ENCODE measurements around the gene PDK2.

PDK2 gene

GRCh38 chr17:50100480-50100883, 5.3 kb downstream of the PDK2 start:
- no peak for DNase-seq (ENCODE audit: low read depth in 2 of 2)

- no peak for DNase-seq (ENCODE audit: low read depth in 2 of 2)
Measured at GRCh38 chr17:50100921-50101345, 5.8 kb downstream of the PDK2 start.

- DNase-seq (ENCODE audit: low read depth in 2 of 2) = no peak
Measured at GRCh38 chr17:50101346-50102163, 6.4 kb downstream of the PDK2 start.

GRCh38 chr17:50102164-50102991, 7.2 kb downstream of the PDK2 start:
- DNase-seq (ENCODE audit: low read depth in 2 of 2) = no peak

GRCh38 chr17:50103252-50103651, 8.1 kb downstream of the PDK2 start:
- no peak for DNase-seq (ENCODE audit: low read depth in 2 of 2)

GRCh38 chr17:50103941-50104340, 8.8 kb downstream of the PDK2 start:
- no peak for DNase-seq (ENCODE audit: low read depth in 2 of 2)

GRCh38 chr17:50105811-50106210, 10.7 kb downstream of the PDK2 start:
- no peak for DNase-seq (ENCODE audit: low read depth in 2 of 2)

GRCh38 chr17:50106393-50107131, 11.4 kb downstream of the PDK2 start:
- DNase-seq (ENCODE audit: low read depth in 2 of 2) = no peak

GRCh38 chr17:50107790-50108414, 12.8 kb downstream of the PDK2 start:
- no peak for DNase-seq (ENCODE audit: low read depth in 2 of 2)

- no peak for DNase-seq (ENCODE audit: low read depth in 2 of 2)
Measured at GRCh38 chr17:50108556-50108955, 13.4 kb downstream of the PDK2 start.

- no peak for DNase-seq (ENCODE audit: low read depth in 2 of 2)
Measured at GRCh38 chr17:50109207-50109606, 14.1 kb downstream of the PDK2 start.

GRCh38 chr17:50109785-50110184, 14.6 kb downstream of the PDK2 start:
- no peak for DNase-seq (ENCODE audit: low read depth in 2 of 2)

- DNase-seq (ENCODE audit: low read depth in 2 of 2) = no peak
Measured at GRCh38 chr17:50110591-50111349, 15.6 kb downstream of the PDK2 start.

GRCh38 chr17:50111673-50112655, 16.8 kb downstream of the PDK2 start:
- DNase-seq (ENCODE audit: low read depth in 2 of 2) = no peak

- DNase-seq (ENCODE audit: low read depth in 2 of 2) = no peak
Measured at GRCh38 chr17:50112694-50113093, 17.5 kb downstream of the PDK2 start.

GRCh38 chr17:50113624-50114320, 18.6 kb downstream of the PDK2 start:
- DNase-seq (ENCODE audit: low read depth in 2 of 2) = no peak

- DNase-seq (ENCODE audit: low read depth in 2 of 2) = no peak
Measured at GRCh38 chr17:50114401-50114800, 19.2 kb downstream of the PDK2 start.

GRCh38 chr17:50114849-50115357, 19.8 kb downstream of the PDK2 start:
- no peak for DNase-seq (ENCODE audit: low read depth in 2 of 2)

GRCh38 chr17:50115756-50116155, 20.6 kb downstream of the PDK2 start:
- DNase-seq (ENCODE audit: low read depth in 2 of 2) = no peak

Measured in stimulated activated CD8-positive, alpha-beta memory T cell treated with anti-CD3 and anti-CD28 coated beads, Interleukin-15, amount 100 ng/mL, for 4 hours (primary cell).